ENCODE measurements around the gene METTL22.

- TF ChIP-seq EZH2 (IDR thresholded peaks at IDR 0.05; ENCODE audit: borderline replicate concordance) (no peak), CTCF (IDR thresholded peaks at IDR 0.05; ENCODE audit: poor library complexity) (no peak)
Observed at GRCh38 chr16:8682551-8683259, 61.2 kb downstream of the METTL22 start.

Measured in hepatocyte (in vitro differentiated cells).